Activated CD8-positive, alpha-beta memory T cell treated with anti-CD3 and anti-CD28 coated beads, Interleukin-2, amount 50 U/mL, for 48 hours (primary cell): ENCODE results near the gene CREB1.

Experiments used
- DNase-seq: peaks from one replicate; pipeline ENCODE4 v3.0.0-alpha.2; 2020

The CREB1 gene

DNA sequence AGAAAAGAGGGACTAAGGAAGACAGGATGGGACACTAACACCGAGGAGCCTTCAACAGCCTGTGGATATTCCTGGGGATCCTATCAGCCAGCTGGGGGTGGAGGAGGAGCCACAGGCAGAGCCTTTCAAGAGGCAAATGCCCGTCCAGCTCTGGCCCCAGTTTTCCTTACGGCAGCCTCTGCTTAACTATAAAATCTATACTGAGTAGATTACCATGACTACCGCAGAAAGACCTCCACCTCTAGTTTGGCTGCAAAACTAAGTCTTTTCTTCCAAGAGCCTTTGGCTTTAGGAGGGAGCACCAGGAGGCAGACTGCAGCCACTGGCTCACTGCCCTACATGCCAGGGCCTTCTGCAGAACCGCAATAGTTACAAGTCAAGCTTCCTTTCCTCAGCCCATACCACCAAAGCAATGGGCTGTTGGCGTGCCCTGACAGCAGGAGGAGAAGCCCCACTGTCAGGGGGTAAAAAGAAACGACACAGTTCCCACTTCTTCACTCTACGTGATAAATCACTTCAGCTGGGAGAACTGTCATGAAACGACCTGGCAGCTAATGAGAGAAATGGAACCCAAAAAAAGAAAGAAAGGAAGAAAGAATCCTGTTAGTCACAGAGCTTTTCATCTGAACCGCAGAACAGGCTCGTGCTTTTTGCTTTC, 25.1 kb upstream of the CREB1 start:
- DNase-seq: no peak

GRCh38 chr2:207505171-207505570, 24.6 kb upstream of the CREB1 start:
- no peak for DNase-seq

DNA sequence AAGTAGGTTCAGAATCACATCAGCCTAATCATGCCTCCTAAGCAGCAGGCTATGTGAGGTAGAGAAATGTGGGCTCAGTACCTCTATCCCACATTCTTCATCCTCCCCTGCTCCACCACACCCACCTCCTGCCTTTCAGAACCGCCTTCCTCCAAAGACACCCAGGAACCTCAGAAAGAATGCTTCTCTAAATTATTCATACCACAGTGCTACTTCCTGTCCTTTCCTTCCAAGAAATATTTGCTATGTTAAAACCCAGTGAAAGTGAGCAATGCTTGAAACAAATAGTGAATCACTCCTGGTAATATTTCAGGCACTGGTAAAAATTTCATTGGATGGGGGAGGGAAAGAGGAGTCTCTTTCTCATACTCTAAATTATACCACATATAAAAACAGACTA, 24.0 kb upstream of the CREB1 start:
- DNase-seq: no peak

DNA sequence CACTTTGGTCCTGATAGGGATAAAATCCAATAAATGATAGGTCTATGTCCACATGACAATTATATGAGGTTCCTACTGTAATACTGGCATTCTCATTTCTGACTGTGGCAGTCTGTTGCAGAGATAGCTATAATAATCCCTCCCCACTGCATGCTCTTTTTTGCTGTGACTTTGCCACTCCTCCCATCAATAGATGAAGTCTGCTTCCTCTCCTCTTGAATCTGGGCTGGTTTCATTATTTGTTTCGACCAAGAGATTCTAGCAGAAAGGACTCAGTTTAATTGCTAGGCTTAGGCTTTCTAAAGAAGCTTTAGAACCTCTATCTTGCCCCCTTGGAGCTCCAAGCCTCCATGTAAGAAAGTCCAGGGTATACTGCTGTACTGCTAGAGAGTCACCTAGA, 23.3 kb upstream of the CREB1 start:
- DNase-seq: no peak

DNA sequence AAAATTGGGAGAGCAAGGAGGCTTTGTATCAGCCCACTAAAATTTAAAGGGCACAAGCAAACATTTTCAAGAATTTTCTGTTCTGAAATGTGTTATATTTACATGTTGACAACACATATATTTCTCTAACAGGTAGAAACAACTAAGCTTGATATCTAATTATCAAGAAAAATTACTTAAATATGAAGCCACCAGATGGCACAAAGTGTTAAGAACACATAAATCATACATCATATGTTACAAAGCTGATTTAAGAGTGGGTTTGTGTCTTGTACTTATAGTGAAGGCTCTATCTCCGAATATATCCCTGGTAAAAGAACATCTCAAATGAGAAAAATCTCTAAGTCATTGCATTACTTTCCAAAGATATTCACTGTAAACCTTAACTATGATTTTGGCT, 19.6 kb upstream of the CREB1 start:
- no peak for DNase-seq

- no peak for DNase-seq
These were observed 17.9 kb upstream of the CREB1 start for GRCh38 chr2:207511851-207512250.

DNA sequence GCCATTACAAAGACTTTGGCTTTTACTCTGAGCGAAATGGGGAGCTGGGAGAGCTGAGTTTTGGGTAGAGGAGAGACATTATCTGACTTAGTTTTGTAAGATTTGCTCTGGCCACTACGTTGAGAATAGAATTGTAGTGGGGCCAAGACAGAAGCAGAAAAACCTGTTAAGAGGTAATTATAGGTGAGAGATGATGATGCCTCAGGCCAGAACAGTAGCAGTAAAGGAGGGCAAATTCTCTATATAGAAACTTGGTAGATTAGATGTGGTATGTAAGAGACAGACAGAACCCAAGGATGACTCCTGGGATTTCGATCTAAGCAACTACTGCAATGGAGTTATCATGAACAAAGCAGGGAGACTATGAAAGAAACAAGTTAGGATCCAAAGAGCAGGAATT, 17.4 kb upstream of the CREB1 start:
- DNase-seq: no peak

- DNase-seq: no peak
These were observed 16.1 kb upstream of the CREB1 start for GRCh38 chr2:207513551-207514257.

DNA sequence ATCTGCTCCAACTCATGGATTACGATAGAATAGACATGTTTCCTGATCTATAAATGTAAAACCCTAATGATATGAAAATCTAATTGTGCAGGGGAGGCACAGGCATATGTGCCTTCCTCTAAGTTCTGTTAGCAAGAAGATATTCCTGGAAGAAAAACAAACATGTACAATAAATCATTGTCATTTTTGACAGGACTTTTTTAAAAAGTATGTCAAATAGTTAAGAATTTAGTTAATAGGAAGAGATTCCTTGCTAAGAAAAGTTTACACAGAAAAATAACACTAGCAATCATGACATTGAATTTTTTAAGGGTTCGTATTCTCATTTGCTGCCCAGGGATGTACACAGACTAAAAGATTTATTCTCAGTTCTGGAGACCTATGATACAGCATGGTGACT, 15.3 kb upstream of the CREB1 start:
- no peak for DNase-seq

- DNase-seq: no peak
These were observed 14.1 kb upstream of the CREB1 start for GRCh38 chr2:207515671-207516070.

DNA sequence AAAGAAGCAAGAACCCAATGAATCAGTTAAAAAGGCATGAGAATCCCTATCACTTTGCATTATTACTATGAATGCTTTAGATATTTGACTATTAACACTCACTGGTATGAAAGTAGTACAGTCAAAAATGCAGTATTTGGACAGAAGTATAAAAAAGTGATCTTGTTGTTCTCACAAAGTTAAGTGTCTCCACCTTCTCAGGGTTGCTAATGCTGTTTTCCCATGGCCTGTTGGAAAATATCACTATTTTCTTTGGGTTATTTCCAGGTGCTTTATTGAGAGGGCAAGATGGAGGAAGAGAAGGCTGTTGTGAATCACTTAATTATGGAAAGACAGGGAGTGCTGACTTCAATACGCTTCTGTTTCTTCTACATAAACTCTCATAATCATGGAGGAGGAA, 13.6 kb upstream of the CREB1 start:
- no peak for DNase-seq

DNA sequence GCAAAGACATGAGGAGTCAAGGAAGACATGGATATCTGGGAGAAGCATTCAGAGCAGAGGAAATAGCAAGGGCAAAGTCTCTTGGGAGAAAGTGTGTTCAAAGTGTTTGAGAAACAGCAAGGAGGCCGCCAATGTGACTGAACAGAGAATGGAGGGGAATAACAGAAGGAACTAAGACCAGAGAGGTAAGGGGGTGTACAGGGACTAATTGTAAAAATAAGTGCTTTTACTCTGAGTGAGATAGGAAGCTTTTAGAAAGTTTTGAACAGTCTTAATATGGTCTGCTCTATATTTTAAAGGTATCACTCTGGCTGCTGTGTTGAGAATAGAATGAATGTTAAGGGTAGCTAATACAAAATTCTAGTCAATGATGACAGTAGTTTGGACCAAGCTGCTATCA, 6.8 kb upstream of the CREB1 start:
- DNase-seq: no peak

DNA sequence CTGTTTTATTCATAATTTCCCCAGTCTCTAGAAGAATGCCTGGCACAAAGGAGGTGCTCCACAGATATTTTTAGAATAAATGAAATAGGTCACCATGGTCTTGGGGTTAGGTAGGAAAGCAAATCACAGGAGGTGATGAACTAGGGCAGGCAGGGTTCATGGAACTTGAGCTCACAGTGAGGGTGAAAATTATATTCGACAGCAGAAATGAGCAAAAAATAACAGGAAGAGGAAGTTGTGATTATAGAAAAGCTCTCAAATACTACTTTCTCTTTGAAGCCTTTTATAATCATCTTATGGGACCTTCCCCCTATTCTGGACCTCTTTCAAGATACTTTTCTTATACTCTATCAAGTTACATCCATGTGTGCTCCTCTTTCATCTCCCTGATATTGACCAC, 4.5 kb upstream of the CREB1 start:
- no peak for DNase-seq

DNA sequence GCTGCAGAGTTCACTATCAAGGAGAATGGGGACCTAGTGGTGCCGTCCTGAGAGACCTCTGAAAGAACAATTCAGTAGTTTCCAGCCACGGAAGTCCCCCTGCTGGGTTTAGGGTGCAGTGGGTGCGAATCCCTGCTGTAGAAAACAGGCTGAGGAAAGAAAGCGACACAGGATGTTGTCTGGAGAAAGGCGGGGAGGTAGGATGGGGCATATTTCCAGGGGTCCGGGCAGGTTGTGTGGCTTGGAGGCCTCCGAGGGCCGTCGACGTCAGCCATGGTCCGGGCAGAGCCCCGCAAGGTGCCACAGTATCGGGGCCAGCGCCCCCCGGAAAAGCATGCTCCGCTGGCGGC, 807 bp upstream of the CREB1 start:
- peak; percentile 83 for DNase-seq

- DNase-seq: peak; percentile 79
These were observed 634 bp downstream of the CREB1 start for GRCh38 chr2:207530160-207531031.

DNA sequence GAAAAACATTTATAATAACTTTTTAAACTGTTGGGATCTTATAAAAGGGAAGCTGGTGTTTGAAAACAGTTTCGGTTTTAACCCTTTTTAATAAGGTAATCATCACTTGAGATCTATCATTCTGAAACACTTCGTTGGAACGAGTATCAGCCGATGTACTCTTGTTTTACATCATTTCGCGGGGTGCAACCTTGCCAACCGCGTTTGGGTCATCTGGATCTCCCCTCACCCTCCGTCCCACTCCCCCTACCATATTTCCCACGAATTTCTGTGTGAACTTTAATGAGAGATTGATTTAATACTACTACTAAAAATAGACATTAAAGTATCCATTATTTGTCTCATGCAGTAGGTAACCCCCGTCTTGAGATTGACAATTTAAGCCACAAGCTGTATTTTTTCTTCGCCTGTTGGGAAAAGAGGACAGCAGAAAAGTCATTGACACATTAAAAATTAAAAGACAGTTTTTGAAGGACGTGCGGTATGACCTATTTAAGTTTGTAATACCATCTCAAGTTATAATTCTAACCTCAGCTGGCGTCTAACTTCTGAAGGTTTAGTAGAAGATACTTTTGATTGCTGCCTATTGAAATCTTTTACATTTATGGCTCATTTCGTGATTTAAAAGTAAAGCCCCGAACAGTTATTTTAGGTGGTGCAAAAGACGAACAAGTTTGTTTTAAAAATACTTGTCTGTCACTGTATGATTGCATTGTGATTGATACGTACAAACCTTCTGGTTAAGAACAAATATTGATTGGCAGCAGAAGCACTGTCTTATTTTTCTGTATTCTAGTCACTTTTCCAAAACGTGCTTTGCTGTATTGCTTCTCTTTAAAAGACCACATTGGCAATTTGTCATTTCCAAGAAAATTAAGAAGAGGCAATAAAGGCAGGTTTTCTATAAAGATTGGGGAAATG, 1.5 kb downstream of the CREB1 start:
- no peak for DNase-seq

DNA sequence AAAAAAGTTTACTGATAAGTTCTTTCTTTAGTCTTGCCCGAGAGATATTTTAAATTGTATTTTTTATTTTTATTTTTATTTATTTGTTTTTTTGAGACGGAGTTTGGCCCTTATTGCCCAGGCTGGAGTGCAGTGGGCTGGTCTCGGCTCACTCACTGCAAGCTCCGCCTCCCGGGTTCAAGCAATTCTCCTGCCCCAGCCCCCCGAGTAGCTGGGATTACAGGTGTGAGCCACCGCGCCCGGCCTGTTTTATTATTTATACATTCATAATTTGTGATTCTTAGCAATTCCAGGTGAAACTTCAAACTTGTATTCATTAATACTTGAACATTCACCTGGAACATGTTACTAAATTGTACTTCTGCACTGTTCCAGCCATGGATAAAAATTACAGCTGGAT, 2.9 kb downstream of the CREB1 start:
- DNase-seq: no peak

- DNase-seq: no peak
These were observed 3.8 kb downstream of the CREB1 start for GRCh38 chr2:207533461-207534008.

- no peak for DNase-seq
These were observed 4.7 kb downstream of the CREB1 start for GRCh38 chr2:207534417-207534816.

DNA sequence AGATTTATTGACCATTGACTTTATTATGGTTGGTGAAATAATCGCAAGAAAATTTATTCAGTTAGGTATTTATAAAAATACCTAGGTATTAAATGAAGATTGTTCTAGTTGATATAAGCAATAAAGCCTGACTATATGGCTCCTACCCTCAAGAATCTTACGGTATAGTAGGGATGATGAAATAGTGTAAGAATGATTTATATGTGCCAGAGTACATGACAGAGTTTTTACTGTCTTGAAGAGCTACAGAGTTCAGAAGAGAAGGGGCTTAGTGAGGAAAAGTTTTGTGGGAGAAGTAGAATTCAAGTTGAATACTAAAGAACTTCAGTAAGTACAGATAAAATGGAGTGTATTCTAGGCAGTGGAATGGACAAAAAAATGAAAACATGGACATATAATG, 9.7 kb downstream of the CREB1 start:
- DNase-seq: no peak

GRCh38 chr2:207540431-207540830, 10.7 kb downstream of the CREB1 start:
- no peak for DNase-seq

DNA sequence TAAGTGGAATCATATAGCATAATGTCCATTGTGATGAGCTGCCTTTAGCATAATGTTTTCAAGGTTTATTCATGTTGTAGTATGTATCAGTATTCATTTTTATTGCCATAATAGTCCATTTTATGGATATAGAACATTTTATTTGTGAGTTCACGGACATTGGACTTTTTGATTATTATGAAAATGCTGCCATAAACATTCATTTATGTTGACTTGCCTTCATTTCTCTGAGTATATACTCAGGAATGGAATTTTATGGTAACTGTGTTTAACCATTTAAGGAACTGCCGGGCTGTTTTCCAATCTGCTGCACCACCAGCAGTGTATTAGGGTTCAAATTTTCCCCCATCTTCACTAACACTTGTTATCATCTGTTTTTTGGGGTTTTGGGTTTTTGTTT, 12.2 kb downstream of the CREB1 start:
- DNase-seq: no peak

GRCh38 chr2:207543272-207543671, 13.5 kb downstream of the CREB1 start:
- DNase-seq: no peak
